Caco-2 (cell line): ENCODE data around the gene GGNBP2. TPM values are rescaled to one million over a fixed set of nuclear protein-coding genes. Genes with fewer than 3 reads are reported as not detected.

Experiments used
- BruUV-seq: library from RNA; stranded (reverse); fragments of 400-500 nt; replicated peaks from 2 replicates; lab custom pipeline; 2021; lab: Mats Ljungman, UMichigan
- CTCF ChIA-PET: fragments of 300-600 bp; sonication (Branson Sonifier 250); formaldehyde crosslinking; loops from one replicate; lab custom pipeline; 2022; ENCODE audit warnings: antibody characterized with exemption; lab: Charles Lee
- POLR2A ChIA-PET: fragments of 300-600 bp; sonication (Branson Sonifier 250); formaldehyde crosslinking; loops from one replicate; lab custom pipeline; 2022; ENCODE audit warnings: antibody characterized with exemption; lab: Charles Lee
- DNase-seq, 2 experiments: peaks; one replicate each; pipeline versions ENCODE4 v3.0.0 to v3.0.0-alpha.2; 2020 to 2022
- H3K27me3 ChIP-seq: replicated peaks from 2 replicates; pipeline ENCODE4 v1.6.0; 2011; ENCODE audit warnings: low read length; ENCODE audit not compliant: control insufficient read depth, insufficient read depth
- H3K36me3 ChIP-seq: 2 replicates; pipeline ENCODE4 v1.5.1; 2011; ENCODE audit warnings: low read length; ENCODE audit not compliant: control insufficient read depth, insufficient read depth
- H3K4me1 ChIP-seq: fragments of 250-450 bp; sonication (Bioruptor Pico); 2 replicates; pipeline ENCODE4 v1.5.1; 2020; ENCODE audit warnings: mild to moderate bottlenecking
- H3K4me3 ChIP-seq: 2 replicates; pipeline ENCODE4 v1.5.1; 2011; ENCODE audit warnings: low read depth, mild to moderate bottlenecking, control low read depth, low read length
- H3K9me3 ChIP-seq: fragments of 250-450 bp; sonication (Bioruptor Pico); 2 replicates; pipeline ENCODE4 v1.5.1; 2020; ENCODE audit warnings: mild to moderate bottlenecking, moderate library complexity
- H3K27ac Mint-ChIP-seq: one replicate; pipeline ENCODE4 v1.8.0; 2022; ENCODE audit warnings: mixed read lengths; ENCODE audit not compliant: unreplicated experiment
- H3K27me3 Mint-ChIP-seq: one replicate; pipeline ENCODE4 v1.8.0; 2022; ENCODE audit warnings: mixed read lengths; ENCODE audit not compliant: insufficient read depth, unreplicated experiment
- H3K36me3 Mint-ChIP-seq: one replicate; pipeline ENCODE4 v1.8.0; 2022; ENCODE audit warnings: mild to moderate bottlenecking, mixed read lengths; ENCODE audit not compliant: insufficient read depth, unreplicated experiment
- H3K4me1 Mint-ChIP-seq: one replicate; pipeline ENCODE4 v1.8.0; 2022; ENCODE audit warnings: low read depth, mixed read lengths; ENCODE audit not compliant: unreplicated experiment
- H3K4me3 Mint-ChIP-seq: one replicate; pipeline ENCODE4 v1.8.0; 2022; ENCODE audit warnings: mild to moderate bottlenecking, moderate library complexity, mixed read lengths; ENCODE audit not compliant: unreplicated experiment
- H3K9me3 Mint-ChIP-seq: one replicate; pipeline ENCODE4 v1.8.0; 2022; ENCODE audit warnings: mixed read lengths; ENCODE audit not compliant: unreplicated experiment
- intact Hi-C: fragments of 100-400 bp; cut with micrococcal nuclease; formaldehyde crosslinking; loops from one replicate; pipeline ENCODE4 v1.10.0; 2022; ENCODE audit not compliant: unreplicated experiment
- total RNA-seq: library from RNA; stranded (reverse); gene quantifications from 2 replicates; pipeline ENCODE4 v1.2.3, GENCODE V29; 2022
- TF ChIP-seq, protein P1 (sequence below), 2 experiments: fragments of 200-600 bp in 1 of 2; IDR thresholded peaks; 1 replicate in 1 of 2; 2 replicates in 1 of 2; pipeline versions ENCODE4 v1.5.1 to v1.8.0; 2011 to 2022; ENCODE audit warnings: antibody characterized with exemption in 1 of 2, control low read depth in 1 of 2, inconsistent platforms in 1 of 2, low read depth in 1 of 2, low read length in 1 of 2, mild to moderate bottlenecking in 1 of 2, moderate library complexity in 1 of 2; ENCODE audit not compliant: insufficient read depth in 1 of 2, severe bottlenecking in 1 of 2, unreplicated experiment in 1 of 2

Gene GGNBP2
- total RNA-seq, 1 experiment from 2014 or later, result 91.3 TPM

DNA sequence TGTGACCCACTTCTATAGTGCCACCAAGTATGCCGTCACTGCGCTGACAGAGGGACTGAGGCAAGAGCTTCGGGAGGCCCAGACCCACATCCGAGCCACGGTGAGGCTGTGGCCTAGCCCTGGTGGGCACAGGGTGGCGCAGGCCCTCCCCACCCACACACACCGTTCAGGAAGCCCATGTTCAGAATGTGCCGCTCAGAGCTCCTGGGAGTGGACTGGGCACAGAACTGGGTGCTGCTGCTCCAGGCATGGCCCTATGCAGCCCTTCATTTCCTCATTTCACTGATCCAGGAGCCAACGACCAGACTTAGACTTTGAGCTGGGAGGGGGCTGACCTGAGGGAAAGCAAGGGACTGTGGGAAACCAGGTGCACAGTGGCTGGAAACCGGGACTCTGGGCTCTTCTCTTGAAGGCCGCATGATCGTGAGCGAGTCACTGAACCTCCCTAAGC, 54.3 kb downstream of the GGNBP2 start:
- peaks cover 26% of the 10 kb centered on the region for H3K4me1 Mint-ChIP-seq
- H3K9me3 Mint-ChIP-seq, result no peaks in the 10 kb centered on the region
- BruUV-seq, result no TSS peak
- H3K36me3 Mint-ChIP-seq, result peaks cover 41% of the 10 kb centered on the region
- H3K36me3 ChIP-seq, result peaks cover 10% of the 10 kb centered on the region
- no peak for DNase-seq
- H3K27me3 ChIP-seq, result no peaks in the 10 kb centered on the region
- H3K4me3 Mint-ChIP-seq, result no peak overlapping the region
- ChIA-PET CTCF (no interaction called here), POLR2A (no interaction called here)
- no peak overlapping the region for H3K27ac Mint-ChIP-seq
- intact Hi-C loops, result no loop called here
- no peaks in the 10 kb centered on the region for H3K9me3 ChIP-seq
- H3K4me3 ChIP-seq, result no peak overlapping the region
- peaks cover 17% of the 10 kb centered on the region for H3K4me1 ChIP-seq
- H3K27me3 Mint-ChIP-seq, result no peaks in the 10 kb centered on the region
- TF ChIP-seq, protein P1, sequence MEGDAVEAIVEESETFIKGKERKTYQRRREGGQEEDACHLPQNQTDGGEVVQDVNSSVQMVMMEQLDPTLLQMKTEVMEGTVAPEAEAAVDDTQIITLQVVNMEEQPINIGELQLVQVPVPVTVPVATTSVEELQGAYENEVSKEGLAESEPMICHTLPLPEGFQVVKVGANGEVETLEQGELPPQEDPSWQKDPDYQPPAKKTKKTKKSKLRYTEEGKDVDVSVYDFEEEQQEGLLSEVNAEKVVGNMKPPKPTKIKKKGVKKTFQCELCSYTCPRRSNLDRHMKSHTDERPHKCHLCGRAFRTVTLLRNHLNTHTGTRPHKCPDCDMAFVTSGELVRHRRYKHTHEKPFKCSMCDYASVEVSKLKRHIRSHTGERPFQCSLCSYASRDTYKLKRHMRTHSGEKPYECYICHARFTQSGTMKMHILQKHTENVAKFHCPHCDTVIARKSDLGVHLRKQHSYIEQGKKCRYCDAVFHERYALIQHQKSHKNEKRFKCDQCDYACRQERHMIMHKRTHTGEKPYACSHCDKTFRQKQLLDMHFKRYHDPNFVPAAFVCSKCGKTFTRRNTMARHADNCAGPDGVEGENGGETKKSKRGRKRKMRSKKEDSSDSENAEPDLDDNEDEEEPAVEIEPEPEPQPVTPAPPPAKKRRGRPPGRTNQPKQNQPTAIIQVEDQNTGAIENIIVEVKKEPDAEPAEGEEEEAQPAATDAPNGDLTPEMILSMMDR (IDR thresholded peaks at IDR 0.05; ENCODE audit: insufficient read depth in 1 of 2, low read depth in 1 of 2, low read length in 1 of 2, severe bottlenecking in 1 of 2, unreplicated experiment in 1 of 2), result no peak

DNA sequence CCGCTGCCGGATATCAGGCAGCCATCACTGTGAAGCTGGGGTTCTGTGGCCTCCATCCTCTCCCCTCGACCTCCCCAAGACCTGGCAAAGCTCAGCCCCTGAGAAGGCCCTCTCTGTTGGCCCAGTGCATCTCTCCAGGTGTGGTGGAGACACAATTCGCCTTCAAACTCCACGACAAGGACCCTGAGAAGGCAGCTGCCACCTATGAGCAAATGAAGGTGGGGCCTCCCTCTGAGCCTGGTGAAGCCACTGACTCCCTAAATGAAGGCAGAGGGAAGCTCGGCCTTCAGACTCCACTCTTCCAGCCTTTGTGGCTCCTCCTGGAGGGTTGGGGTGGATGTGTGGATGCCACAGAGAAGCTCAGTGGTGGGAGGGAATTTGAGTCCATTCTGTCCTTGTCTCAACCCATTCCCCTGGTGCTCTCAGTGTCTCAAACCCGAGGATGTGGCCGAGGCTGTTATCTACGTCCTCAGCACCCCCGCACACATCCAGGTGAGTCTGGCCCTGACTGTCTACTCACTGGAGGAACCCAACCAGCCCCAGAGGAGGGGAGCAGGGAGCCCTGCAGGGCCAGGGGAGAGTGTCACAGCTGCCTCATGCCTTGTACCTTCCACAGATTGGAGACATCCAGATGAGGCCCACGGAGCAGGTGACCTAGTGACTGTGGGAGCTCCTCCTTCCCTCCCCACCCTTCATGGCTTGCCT, 55.0 kb downstream of the GGNBP2 start:
- ChIA-PET CTCF (no interaction called here), POLR2A (no interaction called here)
- no peak overlapping the region for H3K4me3 ChIP-seq
- no peak overlapping the region for H3K27ac Mint-ChIP-seq
- no peaks in the 10 kb centered on the region for H3K27me3 ChIP-seq
- H3K4me1 ChIP-seq, result peaks cover 10% of the 10 kb centered on the region
- BruUV-seq, result no TSS peak
- peaks cover 10% of the 10 kb centered on the region for H3K36me3 ChIP-seq
- H3K4me3 Mint-ChIP-seq, result no peak overlapping the region
- peaks cover 36% of the 10 kb centered on the region for H3K36me3 Mint-ChIP-seq
- H3K4me1 Mint-ChIP-seq, result peaks cover 27% of the 10 kb centered on the region
- DNase-seq, result no peak
- no peaks in the 10 kb centered on the region for H3K27me3 Mint-ChIP-seq
- TF ChIP-seq, protein P1 (IDR thresholded peaks at IDR 0.05; ENCODE audit: insufficient read depth in 1 of 2, low read depth in 1 of 2, low read length in 1 of 2, severe bottlenecking in 1 of 2, unreplicated experiment in 1 of 2), result no peak
- intact Hi-C loops, result loop anchor here (2.0 kb wide), 1 partner anchor 65 kb away; the partner anchor contains the start of genes MYO19 and PIGW
- H3K9me3 ChIP-seq, result no peaks in the 10 kb centered on the region
- H3K9me3 Mint-ChIP-seq, result no peaks in the 10 kb centered on the region

DNA sequence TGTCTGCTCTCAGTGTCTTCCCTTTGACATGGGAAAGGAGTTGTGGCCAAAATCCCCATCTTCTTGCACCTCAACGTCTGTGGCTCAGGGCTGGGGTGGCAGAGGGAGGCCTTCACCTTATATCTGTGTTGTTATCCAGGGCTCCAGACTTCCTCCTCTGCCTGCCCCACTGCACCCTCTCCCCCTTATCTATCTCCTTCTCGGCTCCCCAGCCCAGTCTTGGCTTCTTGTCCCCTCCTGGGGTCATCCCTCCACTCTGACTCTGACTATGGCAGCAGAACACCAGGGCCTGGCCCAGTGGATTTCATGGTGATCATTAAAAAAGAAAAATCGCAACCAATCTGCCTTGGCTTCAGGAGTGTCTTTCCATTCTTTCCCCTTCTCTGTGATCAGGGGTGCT, 55.7 kb downstream of the GGNBP2 start:
- Histone ChIP-seq H3K4me1 (peaks cover 10% of the 10 kb centered on the region), H3K27me3 (no peaks in the 10 kb centered on the region), H3K9me3 (no peaks in the 10 kb centered on the region), H3K36me3 (peaks cover 7% of the 10 kb centered on the region), H3K4me3 (peak overlapping the region; percentile 66)
- TF ChIP-seq, protein P1 (IDR thresholded peaks at IDR 0.05; ENCODE audit: insufficient read depth in 1 of 2, low read depth in 1 of 2, low read length in 1 of 2, severe bottlenecking in 1 of 2, unreplicated experiment in 1 of 2), result no peak
- Mint-ChIP-seq H3K27ac (peak overlapping the region; percentile 97), H3K4me1 (peaks cover 27% of the 10 kb centered on the region), H3K9me3 (no peaks in the 10 kb centered on the region), H3K27me3 (no peaks in the 10 kb centered on the region), H3K36me3 (peaks cover 33% of the 10 kb centered on the region), H3K4me3 (peak overlapping the region; percentile 88)
- intact Hi-C loops, result loop anchor here (2.0 kb wide), 1 partner anchor 66 kb away; the partner anchor contains the start of genes MYO19 and PIGW
- BruUV-seq, result no TSS peak
- DNase-seq, result no peak
- ChIA-PET POLR2A (interaction anchor here (1.9 to 3.2 kb wide), 2 partner anchors 8 to 55 kb away, joined by 17 to 35 read pairs; partner anchors contain the start of gene DHRS11), CTCF (interaction anchor here (0.6 to 3.0 kb wide), 5 partner anchors 8 to 447 kb away, joined by 3 to 30 read pairs (median 4); partner anchors contain the start of genes DHRS11, MYO19 and PIGW)
